HG03432 (cell line): ENCODE data around the gene NEGR1.

Source experiments
- ATAC-seq: cut with Tn5 transposase; IDR thresholded peaks from one replicate; pipeline ENCODE4 v1.9.1; 2021; ENCODE audit warnings: mild to moderate bottlenecking, moderate library complexity; ENCODE audit not compliant: unreplicated experiment

NEGR1 gene

DNA sequence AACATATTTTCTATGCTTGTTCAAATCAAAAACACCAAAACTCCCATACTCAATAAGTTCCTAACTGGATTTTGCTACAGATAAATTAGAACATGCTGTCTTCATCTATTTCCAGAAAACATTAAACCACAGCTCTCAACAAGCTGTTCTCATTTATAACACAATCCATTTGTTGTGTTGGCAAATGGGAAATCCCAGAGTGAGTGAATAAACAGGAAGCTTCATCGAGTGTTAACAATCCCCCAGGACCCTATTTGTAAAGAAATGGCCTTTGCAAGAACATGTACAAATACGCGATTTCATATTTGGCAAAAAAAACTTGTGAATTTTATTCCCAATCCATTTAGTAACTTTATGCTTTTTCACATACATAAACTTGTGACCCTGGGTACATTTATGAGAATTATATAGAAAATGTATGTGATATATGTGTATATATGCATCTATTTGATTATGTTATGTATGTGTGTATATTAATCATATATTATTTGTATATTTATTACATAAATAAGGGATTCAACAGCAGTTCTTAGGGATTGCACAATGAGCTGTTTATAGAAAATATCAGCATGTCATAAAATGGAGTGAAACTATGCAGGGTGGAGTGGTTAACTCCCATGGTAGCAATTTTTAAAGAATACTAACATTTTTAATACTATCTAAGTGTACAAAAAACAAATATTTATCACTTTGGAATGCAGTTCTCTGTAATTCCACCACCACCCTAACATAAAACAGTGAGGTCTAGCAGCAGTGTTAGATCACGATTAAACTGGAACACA lies 160.0 kb downstream of the NEGR1 start:
- ATAC-seq, result no peak

DNA sequence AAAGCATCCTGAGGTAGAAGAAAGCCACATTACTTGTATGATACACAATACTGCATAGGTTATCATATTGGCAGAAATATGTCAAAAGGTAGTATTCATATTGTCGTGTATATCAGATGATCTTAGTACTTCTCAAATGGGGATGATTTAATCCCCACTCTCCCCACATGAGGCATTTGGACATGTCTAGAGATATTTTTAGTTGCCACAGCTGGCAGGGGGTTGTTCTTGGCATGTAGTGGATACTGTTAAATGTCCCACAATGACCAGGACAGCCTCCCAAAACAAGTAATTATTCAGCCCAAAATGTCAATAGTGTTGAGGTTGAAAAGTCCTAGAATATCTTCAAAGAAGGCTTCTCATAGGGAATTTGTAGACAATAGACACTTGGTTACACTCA lies 162.8 kb downstream of the NEGR1 start:
- ATAC-seq, result no peak

DNA sequence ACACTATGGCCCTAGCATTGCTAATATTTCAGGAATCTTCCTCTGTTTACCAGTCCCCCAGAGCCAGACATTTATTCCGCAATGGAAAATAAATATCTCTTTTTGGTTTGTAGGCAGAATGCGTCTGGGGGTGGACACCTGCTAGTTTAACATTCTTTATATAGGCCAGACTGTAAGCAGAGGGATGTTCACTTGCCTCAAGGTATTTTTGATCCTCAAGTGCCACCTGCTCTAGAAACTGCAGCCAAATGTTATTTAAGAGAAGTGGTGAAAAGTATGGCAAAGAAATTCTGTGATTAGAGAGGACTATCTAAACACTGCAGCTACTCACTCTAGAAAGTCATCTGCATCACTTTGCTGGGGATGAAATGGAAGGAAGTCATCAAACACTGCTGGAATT lies 164.7 kb downstream of the NEGR1 start:
- no peak for ATAC-seq

DNA sequence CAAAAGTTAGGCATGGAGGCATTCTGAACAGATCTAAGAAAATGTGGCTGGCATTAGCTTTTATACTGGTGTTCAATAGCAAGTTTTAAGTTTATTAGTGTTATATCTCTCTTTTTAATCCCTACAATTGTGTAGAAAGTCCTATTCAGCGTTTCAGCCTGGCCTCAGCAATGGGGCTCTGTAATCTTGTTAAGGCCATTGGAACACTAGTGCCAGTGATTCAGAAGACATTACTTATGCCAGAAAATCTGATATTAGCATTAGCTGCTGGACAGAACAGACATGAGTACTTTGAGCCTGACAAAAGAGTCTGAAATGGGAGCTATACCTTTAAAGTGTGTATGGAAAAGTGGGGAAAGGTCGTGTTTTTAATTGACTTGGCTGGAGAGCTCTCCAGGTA lies 167.0 kb downstream of the NEGR1 start:
- ATAC-seq, result no peak

DNA sequence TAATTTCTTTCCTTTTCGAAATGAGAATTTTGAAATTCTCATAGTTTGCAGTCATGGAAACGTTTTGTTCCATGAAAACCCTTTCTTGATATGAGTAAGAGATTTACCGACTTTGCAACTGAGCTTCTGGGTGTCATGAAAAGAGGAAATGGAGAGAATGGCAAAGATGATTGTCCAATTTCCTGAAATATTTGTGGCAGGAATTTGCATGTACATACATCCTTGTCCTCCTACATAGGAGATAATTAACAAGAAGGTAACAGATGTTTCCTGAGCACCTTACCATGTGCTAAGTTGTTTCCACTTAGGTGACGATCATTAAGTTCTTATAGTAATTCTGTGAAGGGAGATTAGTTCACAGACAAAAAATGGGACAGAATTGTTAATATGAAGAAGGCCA lies 170.7 kb downstream of the NEGR1 start:
- no peak for ATAC-seq

DNA sequence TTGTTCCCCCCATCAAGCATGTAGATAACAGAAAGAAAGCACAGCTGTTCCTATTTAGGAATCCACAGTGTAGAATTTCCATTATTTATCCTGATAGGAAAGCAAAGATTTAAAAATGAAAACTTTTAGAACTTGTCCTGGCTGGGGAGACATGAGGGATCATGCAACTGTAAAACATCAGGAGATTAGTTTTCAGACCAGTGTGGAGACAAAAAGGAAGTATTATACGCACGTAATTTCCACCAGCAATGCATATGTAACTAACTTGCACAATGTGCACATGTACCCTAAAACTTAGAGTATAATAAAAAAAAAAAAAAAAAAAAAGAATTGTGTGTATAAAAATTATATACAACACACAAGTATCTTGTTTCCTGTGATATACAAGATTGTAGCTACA lies 172.4 kb downstream of the NEGR1 start:
- ATAC-seq, result no peak

DNA sequence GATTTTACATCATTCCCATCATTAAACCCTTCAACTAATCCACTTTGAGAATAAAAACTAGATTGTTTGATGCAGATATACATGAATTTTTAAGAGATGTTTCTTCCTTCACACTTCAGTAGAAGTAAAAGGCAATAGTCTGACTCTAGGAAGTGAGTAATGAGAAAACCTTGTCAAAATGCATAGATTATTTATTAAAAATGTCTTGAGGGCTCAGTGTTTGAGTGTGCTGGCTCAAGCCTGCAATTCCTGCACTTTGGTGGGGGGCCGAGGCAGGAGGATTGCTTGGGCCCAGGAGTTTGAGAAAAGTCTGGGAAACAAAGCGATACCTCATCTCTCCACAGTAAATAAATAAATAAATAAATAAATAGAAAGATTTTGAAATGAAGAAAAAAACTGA lies 177.1 kb downstream of the NEGR1 start:
- ATAC-seq, result no peak

DNA sequence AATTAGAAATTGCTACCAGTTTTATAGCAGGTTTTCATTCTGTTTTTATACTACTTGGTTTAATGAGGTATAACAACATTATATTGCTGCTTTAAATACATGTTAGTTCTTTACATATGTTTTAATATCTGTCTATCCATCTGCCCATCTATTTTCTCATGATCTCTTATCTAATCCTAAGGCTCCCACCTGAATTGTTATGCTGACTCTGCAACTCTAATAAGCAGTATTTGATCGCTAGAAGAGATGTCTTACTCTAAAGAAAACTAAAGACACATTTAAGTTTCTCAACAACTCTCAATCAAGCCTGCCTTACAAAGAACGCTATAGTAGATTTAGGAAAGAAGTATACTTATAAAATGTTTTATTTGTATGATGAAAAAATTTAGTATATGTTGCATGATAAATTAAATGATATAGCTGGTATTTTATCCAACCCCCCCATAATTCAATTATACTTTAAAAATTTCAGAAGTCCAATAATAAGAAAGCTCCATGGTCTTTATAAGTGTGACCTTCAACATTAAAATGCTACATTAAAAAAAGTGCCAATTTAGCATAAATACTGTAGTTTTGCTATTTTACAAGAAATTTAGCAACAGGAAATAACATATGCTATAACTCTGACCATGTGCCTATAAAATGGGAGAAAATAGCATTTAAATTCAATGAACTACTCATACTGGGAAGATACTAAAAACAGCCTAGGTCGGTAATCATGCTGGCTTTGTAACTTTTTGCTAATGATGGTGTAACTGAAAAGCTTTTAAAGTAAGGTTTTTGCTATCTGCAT lies 180.3 kb downstream of the NEGR1 start:
- ATAC-seq, result no peak

DNA sequence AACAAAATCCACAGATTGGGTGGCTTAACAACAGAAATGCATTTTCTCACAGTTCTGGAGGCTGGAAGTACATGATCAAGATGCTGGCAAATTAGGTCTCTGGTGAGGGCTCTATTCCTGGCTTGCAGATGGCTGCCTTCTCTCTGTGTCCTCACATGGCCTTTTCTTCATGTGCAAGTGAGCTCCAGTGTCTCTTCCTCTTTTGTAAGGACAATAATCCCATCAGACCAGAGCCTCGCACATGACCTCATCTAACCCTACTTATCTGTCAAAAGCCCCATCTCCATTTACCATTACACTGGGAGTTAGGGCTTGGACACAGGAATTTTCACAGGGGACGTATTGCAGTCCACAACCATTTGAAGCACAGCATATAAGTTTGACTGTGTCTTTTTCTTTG lies 181.6 kb downstream of the NEGR1 start:
- ATAC-seq, result no peak

DNA sequence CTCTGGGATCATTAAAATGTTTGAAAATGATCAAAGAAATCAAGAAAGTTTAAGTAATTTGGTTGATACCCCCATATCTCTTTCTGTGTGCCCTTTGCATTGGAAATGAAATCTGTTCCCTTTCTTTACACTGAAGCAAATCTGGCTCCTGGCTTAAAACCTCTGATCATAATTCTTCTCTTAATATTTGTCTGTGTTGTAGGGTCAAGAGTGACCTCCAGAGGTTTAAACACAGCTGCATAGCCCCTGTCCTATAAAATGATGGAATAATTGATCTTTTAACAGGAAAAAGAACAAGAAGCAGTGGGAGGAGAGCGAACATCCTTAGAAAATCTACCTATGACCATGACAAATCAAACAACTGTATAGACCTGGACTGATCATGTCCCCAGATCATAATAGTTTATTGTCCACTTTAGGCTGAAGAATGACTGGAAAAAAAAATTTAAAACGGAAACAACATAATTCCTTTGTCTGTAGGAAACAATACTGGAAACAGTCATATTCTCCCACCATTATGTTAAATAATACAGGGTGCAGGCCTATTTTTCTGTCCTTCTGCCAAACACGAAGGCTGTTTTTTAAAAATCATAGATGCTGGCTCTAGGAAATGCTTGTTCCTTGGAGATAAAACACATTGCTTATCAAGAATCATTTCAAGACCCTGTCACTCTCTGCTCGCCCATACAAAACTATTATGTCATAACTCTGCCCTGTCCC lies 184.3 kb downstream of the NEGR1 start:
- no peak for ATAC-seq

DNA sequence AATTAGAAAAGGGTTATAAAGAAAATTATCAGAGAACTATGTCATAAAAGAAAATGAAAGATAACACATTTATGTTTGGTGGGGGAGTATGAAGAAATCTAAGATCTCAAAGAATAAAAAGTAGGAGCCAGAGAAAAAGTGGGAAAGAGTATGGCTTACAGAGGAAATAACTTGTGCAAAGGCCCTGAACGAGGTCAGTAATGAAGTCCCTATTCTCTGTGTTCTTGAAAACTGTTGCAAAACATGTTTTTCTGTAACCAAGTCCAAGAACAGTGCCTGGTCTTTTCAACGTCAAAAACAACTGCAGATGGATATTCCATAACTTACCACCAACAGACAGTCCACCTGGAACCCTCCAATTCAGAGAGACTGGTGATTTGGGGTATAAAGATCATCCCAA lies 188.1 kb downstream of the NEGR1 start:
- no peak for ATAC-seq

DNA sequence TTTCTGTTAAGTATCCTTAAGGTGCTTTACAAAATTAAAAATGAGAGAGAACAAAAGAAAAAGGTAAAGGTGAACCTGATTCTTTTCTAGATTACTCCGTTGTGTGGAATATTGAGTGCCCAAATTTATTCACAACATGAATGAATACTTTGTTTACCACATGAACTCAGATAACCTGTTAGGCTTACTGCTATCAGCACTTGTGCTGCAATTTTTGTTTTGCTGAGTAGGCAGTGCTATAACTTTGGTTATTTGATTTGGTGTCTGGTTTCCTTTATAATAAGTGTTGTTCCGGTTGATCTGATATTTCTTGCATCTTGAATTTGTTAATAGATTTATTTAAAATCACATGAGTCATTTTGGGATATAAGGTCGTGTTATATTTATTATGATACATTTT lies 195.9 kb downstream of the NEGR1 start:
- no peak for ATAC-seq

DNA sequence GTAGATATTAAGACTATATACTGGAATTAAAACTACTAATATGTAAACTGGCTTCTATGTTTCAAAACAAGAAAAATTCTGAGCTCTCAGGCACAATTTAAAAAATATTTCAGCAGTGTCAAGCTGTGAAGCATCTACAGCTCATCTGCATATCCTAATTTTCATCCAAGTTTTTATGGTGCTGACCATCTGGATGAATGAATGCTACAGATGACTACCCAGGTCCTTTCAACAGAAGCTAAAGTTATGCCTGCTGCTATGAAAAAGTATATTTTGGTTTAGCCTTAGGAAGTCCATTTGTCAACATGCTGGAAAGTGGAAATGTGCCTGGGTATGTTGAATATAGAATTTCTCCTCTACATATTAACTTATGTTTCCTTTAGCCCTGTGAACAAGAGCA lies 206.9 kb downstream of the NEGR1 start:
- no peak for ATAC-seq

DNA sequence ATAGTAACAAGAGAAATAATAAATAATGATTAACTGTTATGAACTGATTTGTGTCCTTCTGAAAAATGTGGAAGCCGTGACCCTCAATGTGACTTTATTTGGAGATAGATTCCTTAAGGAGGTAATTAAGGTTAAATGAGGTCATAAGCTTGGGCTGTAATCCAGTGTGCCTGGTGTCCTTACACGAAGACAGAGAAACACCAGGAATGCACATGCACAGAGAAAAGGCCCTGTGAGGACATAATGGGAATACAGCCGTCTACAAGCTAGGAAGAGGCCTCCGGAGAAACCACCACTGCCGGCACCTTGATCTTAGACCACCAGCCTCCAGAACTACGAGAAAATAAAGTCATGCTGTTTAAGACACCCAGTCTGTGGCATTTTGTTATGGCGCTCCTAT lies 215.9 kb downstream of the NEGR1 start:
- no peak for ATAC-seq

DNA sequence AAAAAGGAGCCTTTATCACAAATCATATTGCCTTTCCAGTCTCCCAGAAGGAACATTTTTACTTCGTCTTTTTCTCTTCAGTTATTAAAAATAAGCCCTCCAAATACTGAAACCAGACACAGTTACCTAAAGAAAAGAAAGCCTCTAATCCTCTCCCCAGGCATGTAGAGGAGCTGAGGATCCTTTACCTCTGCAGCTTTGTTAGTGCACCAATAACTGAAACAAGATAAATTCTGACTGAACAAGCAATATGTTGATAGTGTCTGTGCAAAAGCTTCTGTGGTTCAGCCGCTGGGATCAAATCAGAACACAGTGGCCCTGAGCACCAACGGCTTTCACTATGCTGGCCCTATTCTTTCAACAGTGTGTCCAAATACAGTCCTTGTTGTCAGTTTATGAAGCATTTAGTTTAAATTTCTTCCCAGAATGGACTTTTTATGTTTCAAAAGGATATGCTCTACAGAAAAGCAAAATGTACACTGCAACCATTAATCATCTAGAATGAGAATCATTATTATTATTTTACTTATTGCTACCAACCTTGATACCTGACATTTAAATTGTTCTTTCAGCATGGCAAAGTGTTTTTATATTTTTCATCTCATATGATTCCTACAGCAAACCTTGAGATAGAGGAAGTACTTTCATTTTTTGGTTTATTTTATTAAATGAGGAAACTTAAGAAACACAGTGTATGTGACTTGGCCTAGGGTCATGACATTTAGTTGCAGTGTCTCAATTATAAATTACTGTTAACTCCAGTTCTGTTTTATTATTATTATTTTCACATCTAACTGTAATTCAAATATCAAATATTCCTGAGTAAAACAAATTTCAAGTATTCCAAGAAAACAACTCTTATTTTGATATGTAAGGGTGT lies 217.9 kb downstream of the NEGR1 start:
- no peak for ATAC-seq

DNA sequence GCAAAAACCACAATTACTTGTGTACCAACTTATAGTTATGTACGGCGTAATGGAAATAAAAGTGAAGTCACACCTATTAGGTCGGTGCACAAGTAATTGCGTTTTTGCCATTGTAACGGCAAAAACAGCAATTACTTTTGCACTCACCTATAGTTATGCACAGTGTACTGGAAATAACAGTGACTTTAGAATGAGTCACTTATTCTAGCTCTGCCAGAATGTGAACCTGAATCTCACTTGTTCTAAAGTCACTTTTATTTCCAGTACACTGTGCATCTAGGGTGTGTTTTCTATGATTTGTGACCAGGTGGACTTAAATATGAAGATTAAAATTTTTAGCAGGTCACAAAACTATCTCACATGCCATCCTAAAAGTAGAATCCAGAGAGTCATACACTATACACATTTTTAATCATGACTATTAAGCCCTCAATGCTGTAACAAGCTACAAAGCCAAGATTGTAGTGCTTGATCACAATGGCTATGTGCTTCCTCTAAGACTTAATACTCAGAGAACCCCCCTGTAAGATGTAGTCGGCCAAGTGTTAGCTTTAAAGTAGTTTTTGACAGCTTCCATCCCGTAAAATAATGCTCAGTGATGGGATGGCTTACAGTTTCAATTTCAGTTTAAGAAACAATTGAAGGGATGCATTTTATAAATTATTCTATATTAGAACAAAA lies 218.8 kb downstream of the NEGR1 start:
- no peak for ATAC-seq

DNA sequence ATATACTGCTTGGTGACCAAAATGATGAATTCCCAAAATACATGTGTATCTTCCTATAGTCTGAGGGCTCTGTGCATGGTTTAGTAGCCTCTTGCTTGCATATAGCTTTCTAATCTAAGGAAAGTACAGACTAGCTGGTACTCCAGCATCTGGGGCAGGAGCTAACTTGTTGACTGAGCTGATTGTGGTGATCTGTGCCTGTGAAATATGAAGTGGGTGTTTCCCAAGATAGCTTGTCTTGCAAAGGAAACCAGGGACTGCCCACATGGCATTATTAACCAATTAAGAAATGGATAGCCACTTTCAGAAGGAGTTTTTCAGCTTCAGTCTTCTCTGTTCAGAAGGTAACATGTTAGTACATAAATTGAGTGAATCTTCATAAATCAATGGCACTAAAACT lies 219.8 kb downstream of the NEGR1 start:
- ATAC-seq, result no peak

DNA sequence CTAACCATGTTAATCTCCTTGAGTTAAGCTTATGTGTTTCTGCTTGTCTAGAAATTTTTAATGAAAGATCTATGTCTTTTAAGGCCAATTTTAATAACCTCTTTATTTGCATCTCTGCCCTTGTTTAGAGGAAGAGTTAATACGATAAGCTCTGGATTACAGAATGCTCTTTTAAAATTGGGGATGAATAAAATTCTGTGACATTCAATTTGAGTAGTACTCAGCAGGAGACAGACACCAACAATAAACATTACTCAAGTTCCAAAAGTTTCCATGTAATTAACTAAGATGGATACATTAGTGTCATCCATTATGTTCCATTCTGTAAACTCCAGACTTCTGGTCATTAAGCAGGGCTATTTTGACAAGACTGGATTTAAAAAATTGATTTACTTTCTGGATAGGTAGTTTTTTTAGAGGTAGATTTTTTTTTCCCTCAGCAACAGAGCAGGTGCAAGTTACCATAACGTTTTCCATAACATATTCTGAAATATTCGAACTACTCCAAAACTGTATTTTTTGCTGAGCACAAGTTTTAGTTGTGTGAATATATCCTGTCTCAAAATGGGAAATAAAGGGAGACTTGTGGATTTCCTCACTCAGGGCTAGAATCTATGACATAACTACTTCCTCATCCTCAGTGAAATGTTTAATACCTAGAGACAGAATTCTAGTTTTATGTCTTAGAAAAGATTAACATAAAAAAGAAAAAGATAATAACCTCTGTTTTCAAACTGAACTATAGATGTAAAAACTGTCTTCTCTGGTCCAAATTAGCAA lies 221.7 kb downstream of the NEGR1 start:
- no peak for ATAC-seq

DNA sequence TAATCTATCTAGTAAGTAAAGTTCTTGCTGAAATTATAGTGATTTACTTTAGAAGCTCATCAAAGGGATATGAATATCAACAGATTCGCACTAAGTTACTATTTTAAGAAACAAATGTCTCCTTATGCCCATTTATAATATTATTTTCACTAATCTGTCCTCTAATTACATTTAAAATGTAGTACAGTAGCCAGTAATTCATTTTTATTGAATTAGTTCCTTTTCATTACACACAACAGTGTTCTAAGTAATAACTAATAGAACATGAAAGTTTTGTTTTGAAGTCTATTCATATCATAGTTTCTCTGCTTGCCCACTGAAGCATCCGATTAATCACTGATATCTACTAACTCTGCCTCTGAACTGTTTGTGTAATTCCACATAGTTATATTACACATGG lies 225.8 kb downstream of the NEGR1 start:
- ATAC-seq, result no peak

DNA sequence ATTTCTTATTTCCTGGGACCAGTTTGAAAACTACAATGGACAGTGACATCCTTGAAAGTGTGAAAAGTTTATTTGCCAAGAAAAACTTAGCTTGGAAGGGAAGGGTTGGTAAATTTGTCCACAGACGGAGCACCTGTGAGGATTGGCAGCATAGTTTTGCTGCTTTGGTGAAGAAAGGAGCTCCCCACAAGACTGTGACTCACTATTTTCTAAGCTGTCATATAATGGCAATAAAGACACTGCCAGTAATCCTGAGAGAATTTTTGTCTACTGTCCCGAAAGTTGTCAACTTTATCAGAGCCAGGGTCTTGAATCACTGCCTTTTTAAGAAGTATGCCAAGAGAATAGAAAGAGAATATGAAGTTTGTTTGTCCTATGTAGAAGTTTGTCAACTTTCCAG lies 230.8 kb downstream of the NEGR1 start:
- no peak for ATAC-seq
